CD14-positive monocyte (primary cell): Measurements from ENCODE around the gene SDK1. TPM values are rescaled to one million over a fixed set of nuclear protein-coding genes. Genes with fewer than 3 reads are reported as not detected.

ENCODE experiments used
- DNase-seq, 3 donors: peaks; one replicate each; pipeline ENCODE4 v3.0.0-alpha.2; 2011 to 2022
- H2AFZ ChIP-seq: 2 replicates; pipeline ENCODE4 v1.6.0; 2012; ENCODE audit warnings: mild to moderate bottlenecking, low read depth, low read length, inconsistent platforms; ENCODE audit not compliant: insufficient read depth, poor library complexity, severe bottlenecking
- H3K27ac ChIP-seq, 2 donors: 1 replicate in 1 of 2; 2 replicates in 1 of 2; pipeline ENCODE4 v1.5.1; 2012 to 2013; ENCODE audit warnings: low read length in 2 of 2, control low read depth in 1 of 2, inconsistent platforms in 1 of 2, low read depth in 1 of 2, mild to moderate bottlenecking in 1 of 2
- H3K27me3 ChIP-seq, 2 donors: one replicate each; pipeline versions ENCODE4 v1.6.0 to v1.6.1; 2011 to 2013; ENCODE audit warnings: low read length in 2 of 2; ENCODE audit not compliant: control insufficient read depth in 2 of 2, insufficient read depth in 2 of 2
- H3K36me3 ChIP-seq, 2 donors: replicated peaks in 1 of 2; 1 replicate in 1 of 2; 2 replicates in 1 of 2; pipeline versions ENCODE4 v1.5.1 to v1.6.1; 2012 to 2013; ENCODE audit warnings: low read length in 2 of 2, control low read depth in 1 of 2, inconsistent platforms in 1 of 2, mild to moderate bottlenecking in 1 of 2; ENCODE audit not compliant: insufficient read depth in 2 of 2, control insufficient read depth in 1 of 2
- H3K4me1 ChIP-seq, 2 donors: 1 replicate in 1 of 2; 2 replicates in 1 of 2; pipeline versions ENCODE4 v1.5.1 to v1.6.1; 2012 to 2013; ENCODE audit warnings: low read length in 2 of 2, control low read depth in 1 of 2, inconsistent platforms in 1 of 2, mild to moderate bottlenecking in 1 of 2, moderate library complexity in 1 of 2; ENCODE audit not compliant: insufficient read depth in 2 of 2, control insufficient read depth in 1 of 2
- H3K4me2 ChIP-seq: replicated peaks from 2 replicates; pipeline ENCODE3; 2012; ENCODE audit warnings: low read length, moderate library complexity, mild to moderate bottlenecking; ENCODE audit not compliant: poor library complexity, severe bottlenecking; ENCODE audit errors: extremely low read depth
- H3K4me3 ChIP-seq, 3 experiments: fragments of 200-600 bp in 1 of 3; sonication (generic) in 1 of 3; replicated peaks in 1 of 3; 1 replicate in 2 of 3; 2 replicates in 1 of 3; pipeline ENCODE4 v1.5.1; 2011 to 2013; ENCODE audit warnings: low read length in 3 of 3, mild to moderate bottlenecking in 3 of 3, control low read depth in 2 of 3, low read depth in 2 of 3, inconsistent platforms in 1 of 3, moderate library complexity in 1 of 3
- H3K79me2 ChIP-seq: 2 replicates; pipeline ENCODE4 v1.6.0; 2012; ENCODE audit warnings: mild to moderate bottlenecking, control low read depth, inconsistent platforms, low read length, moderate library complexity; ENCODE audit not compliant: insufficient read depth
- H3K9ac ChIP-seq: 2 replicates; pipeline ENCODE4 v1.6.0; 2017; ENCODE audit warnings: low read length, mild to moderate bottlenecking; ENCODE audit not compliant: insufficient read depth, poor library complexity, severe bottlenecking
- H3K9me3 ChIP-seq, 2 donors: replicated peaks in 1 of 2; 1 replicate in 1 of 2; 2 replicates in 1 of 2; pipeline versions ENCODE4 v1.5.1 to v1.6.1; 2012 to 2013; ENCODE audit warnings: low read length in 2 of 2, control low read depth in 1 of 2; ENCODE audit not compliant: control insufficient read depth in 1 of 2, insufficient read depth in 1 of 2
- H4K20me1 ChIP-seq: 2 replicates; pipeline ENCODE4 v1.6.0; 2012; ENCODE audit warnings: mild to moderate bottlenecking, low read length, control low read depth, moderate library complexity; ENCODE audit not compliant: insufficient read depth
- H3K27ac Mint-ChIP-seq, 7 donors: one replicate each; pipeline ENCODE4 v1.8.0; 2020; ENCODE audit warnings: mild to moderate bottlenecking in 7 of 7, mixed read lengths in 7 of 7, moderate library complexity in 6 of 7, inconsistent platforms in 2 of 7
- H3K27me3 Mint-ChIP-seq, 3 donors: one replicate each; pipeline ENCODE4 v1.8.0; 2021 to 2022; ENCODE audit warnings: low read depth in 3 of 3, mild to moderate bottlenecking in 3 of 3, mixed read lengths in 3 of 3, moderate library complexity in 3 of 3, inconsistent platforms in 1 of 3
- H3K36me3 Mint-ChIP-seq, 2 donors: one replicate each; pipeline ENCODE4 v1.8.0; 2020; ENCODE audit warnings: mixed read lengths in 2 of 2, inconsistent platforms in 1 of 2, mild to moderate bottlenecking in 1 of 2
- H3K4me1 Mint-ChIP-seq: one replicate; pipeline ENCODE4 v1.8.0; 2020; ENCODE audit warnings: mild to moderate bottlenecking, mixed read lengths
- H3K4me3 Mint-ChIP-seq, 2 donors: one replicate each; pipeline ENCODE4 v1.8.0; 2020; ENCODE audit warnings: mild to moderate bottlenecking in 2 of 2, mixed read lengths in 2 of 2, moderate library complexity in 1 of 2
- H3K9me3 Mint-ChIP-seq, 7 donors: one replicate each; pipeline ENCODE4 v1.8.0; 2020 to 2022; ENCODE audit warnings: mixed read lengths in 7 of 7, mild to moderate bottlenecking in 6 of 7, moderate library complexity in 6 of 7, inconsistent platforms in 2 of 7
- CTCF ChIP-seq: fragments of 200-600 bp; IDR thresholded peaks from one replicate; pipeline ENCODE4 v1.8.0; 2022; ENCODE audit warnings: antibody characterized with exemption, mild to moderate bottlenecking
- WGBS: methylation state at CpG from one replicate; pipeline ENCODE4 v1.1.5; 2013; ENCODE audit warnings: missing lambda C conversion rate; ENCODE audit not compliant: insufficient coverage; 5-methylcytosine and 5-hydroxymethylcytosine counted together
- intact Hi-C, 2 donors: fragments of 100-400 bp; cut with micrococcal nuclease; formaldehyde crosslinking; loops; one replicate each; pipeline versions ENCODE4 v1.15.0 to v1.15.1; 2023
- polyA plus RNA-seq, 3 donors: library from polyadenylated mRNA; depleted of rRNA in 1 of 3; unstranded in 2 of 3; stranded (reverse) in 1 of 3; fragments of 300-500 nt in 2 of 3; fragments of >200 nt in 1 of 3; fragmentation: Illumina TruSeq in 2 of 3; gene quantifications; 1 replicate in 2 of 3; 2 replicates in 1 of 3; pipeline ENCODE4 v1.2.3, GENCODE V29; 2012 to 2021

Gene SDK1
- polyA plus RNA-seq, 3 donors, result 0.01 TPM; not detected in 2

- peaks cover 0 to 4% (median 3%) of the 10 kb centered on the region in 3 donors for H3K27me3 Mint-ChIP-seq
Measured at GRCh38 chr7:3551536-3551935, 250.5 kb downstream of the SDK1 start.

GRCh38 chr7:3552499-3552898, 251.4 kb downstream of the SDK1 start:
- TF ChIP-seq CTCF, result no peak

More at GRCh38 chr7:3551536-3551935, 250.5 kb downstream of the SDK1 start:
- DNase-seq, result no peak
- Histone ChIP-seq H3K4me3 (no peak overlapping the region), H3K27ac (no peak overlapping the region), H3K4me1 (no peaks in the 10 kb centered on the region), H3K79me2 (no peaks in the 10 kb centered on the region), H3K9me3 (peaks cover 7 to 8% of the 10 kb centered on the region in 2 donors), H2AFZ (no peak overlapping the region), H3K36me3 (no peaks in the 10 kb centered on the region), H4K20me1 (no peaks in the 10 kb centered on the region), H3K9ac (no peak overlapping the region), H3K4me2 (no peak overlapping the region), H3K27me3 (no peaks in the 10 kb centered on the region)
- intact Hi-C loops, result no loop called here
- Mint-ChIP-seq H3K36me3 (no peaks in the 10 kb centered on the region), H3K4me1 (no peaks in the 10 kb centered on the region), H3K4me3 (no peak overlapping the region), H3K9me3 (peaks cover 1 to 12% (median 2%) of the 10 kb centered on the region in 7 donors), H3K27ac (no peak overlapping the region)
- TF ChIP-seq CTCF, result no peak
- 100% methylated on average over 2 of the region's 6 CpGs for WGBS

More at GRCh38 chr7:3552499-3552898, 251.4 kb downstream of the SDK1 start:
- Mint-ChIP-seq H3K27ac (no peak overlapping the region), H3K4me1 (no peaks in the 10 kb centered on the region), H3K36me3 (no peaks in the 10 kb centered on the region), H3K4me3 (no peak overlapping the region), H3K27me3 (peaks cover 0 to 4% (median 3%) of the 10 kb centered on the region in 3 donors), H3K9me3 (peaks cover 1 to 12% (median 2%) of the 10 kb centered on the region in 7 donors)
- Histone ChIP-seq H2AFZ (no peak overlapping the region), H4K20me1 (no peaks in the 10 kb centered on the region), H3K27me3 (no peaks in the 10 kb centered on the region), H3K36me3 (no peaks in the 10 kb centered on the region), H3K9ac (no peak overlapping the region), H3K4me3 (no peak overlapping the region), H3K4me2 (no peak overlapping the region), H3K9me3 (peaks cover 7 to 8% of the 10 kb centered on the region in 2 donors), H3K4me1 (no peaks in the 10 kb centered on the region), H3K79me2 (no peaks in the 10 kb centered on the region), H3K27ac (no peak overlapping the region)
- no peak for DNase-seq
- WGBS, result no CpG with 5 or more reads among the region's 1 CpG
- intact Hi-C loops, result no loop called here
